Measurements from ENCODE around the gene ASPSCR1. TPM values are rescaled to one million over a fixed set of nuclear protein-coding genes. Genes with fewer than 3 reads are reported as not detected.

Gene ASPSCR1
- total and polyA plus RNA-seq, 12 donors = 10.2 to 177 (median 27.6) TPM

DNA sequence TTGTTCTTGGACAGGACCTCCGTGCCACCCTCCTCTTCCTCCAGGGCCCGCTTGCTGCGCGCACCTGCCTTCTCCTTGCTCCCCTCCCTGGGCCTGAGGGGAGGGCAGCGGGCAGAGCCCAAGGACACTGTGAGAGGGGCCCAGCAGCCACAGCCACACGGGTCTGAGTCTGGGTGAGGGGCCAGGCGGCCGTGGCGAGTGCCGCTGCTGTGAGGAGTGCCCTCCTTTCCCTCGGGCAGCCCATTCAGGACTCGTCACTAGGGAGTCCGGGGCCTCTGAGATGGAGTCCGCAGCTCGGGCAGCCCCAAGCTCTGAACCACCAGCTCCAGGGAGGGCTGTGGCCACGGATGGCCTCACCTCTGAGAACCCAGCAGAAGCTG is 82.6 kb downstream of the ASPSCR1 start:
- no peak for TF ChIP-seq POLR2A (IDR thresholded peaks at IDR 0.05)
- TF ChIP-seq, protein P1, sequence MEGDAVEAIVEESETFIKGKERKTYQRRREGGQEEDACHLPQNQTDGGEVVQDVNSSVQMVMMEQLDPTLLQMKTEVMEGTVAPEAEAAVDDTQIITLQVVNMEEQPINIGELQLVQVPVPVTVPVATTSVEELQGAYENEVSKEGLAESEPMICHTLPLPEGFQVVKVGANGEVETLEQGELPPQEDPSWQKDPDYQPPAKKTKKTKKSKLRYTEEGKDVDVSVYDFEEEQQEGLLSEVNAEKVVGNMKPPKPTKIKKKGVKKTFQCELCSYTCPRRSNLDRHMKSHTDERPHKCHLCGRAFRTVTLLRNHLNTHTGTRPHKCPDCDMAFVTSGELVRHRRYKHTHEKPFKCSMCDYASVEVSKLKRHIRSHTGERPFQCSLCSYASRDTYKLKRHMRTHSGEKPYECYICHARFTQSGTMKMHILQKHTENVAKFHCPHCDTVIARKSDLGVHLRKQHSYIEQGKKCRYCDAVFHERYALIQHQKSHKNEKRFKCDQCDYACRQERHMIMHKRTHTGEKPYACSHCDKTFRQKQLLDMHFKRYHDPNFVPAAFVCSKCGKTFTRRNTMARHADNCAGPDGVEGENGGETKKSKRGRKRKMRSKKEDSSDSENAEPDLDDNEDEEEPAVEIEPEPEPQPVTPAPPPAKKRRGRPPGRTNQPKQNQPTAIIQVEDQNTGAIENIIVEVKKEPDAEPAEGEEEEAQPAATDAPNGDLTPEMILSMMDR (IDR thresholded peaks at IDR 0.05) = no peak
- Histone ChIP-seq H3K27ac (no peak overlapping the region), H3K27me3 (no peaks in the 10 kb centered on the region), H3K4me3 (no peak overlapping the region), H3K9me3 (replicated peaks in 1 of 3) (no peaks in the 10 kb centered on the region), H3K4me1 (replicated peaks in 1 of 2) (peaks cover 17 to 23% of the 10 kb centered on the region in 2 donors), H3K36me3 (replicated peaks in 1 of 2) (peaks cover 0 to 75% of the 10 kb centered on the region in 2 donors)
- WGBS, 4 donors = 79 to 88% (median 82%) methylated on average over 7 to 16 of the region's 16 CpGs
- intact Hi-C loops (cut with DNase I) = no loop called here
- DNase-seq = peak in 1 of 7 donors; percentile 3

DNA sequence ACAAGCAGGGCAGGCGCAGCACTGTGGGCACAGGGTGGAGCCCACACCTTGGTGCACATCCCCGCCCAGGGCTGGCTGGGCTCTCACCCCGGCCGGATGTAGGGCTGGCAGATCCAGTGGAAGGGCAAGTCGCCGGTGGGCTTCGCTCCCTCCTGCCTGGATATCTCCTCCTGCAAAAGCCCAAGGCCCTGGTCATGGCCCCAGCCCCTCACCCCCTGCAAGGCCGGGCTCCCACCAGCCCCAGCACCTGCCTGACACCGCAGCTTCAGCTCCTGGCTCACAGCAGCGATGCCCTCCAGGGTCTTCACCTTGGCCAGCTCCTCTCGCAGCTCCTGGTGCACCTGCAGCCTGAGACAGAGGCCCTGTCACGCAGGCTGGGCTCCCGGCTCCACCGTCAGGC is 83.2 kb downstream of the ASPSCR1 start:
- Histone ChIP-seq H3K4me1 (replicated peaks in 1 of 2) (peaks cover 18 to 24% of the 10 kb centered on the region in 2 donors), H3K36me3 (replicated peaks in 1 of 2) (peaks cover 0 to 69% of the 10 kb centered on the region in 2 donors), H3K27me3 (no peaks in the 10 kb centered on the region), H3K9me3 (replicated peaks in 1 of 3) (no peaks in the 10 kb centered on the region), H3K4me3 (no peak overlapping the region), H3K27ac (no peak overlapping the region)
- 77 to 88% (median 86%) methylated on average over 7 to 14 of the region's 14 CpGs for WGBS, 4 donors
- no peak for TF ChIP-seq POLR2A (IDR thresholded peaks at IDR 0.05)
- TF ChIP-seq, protein P1 (IDR thresholded peaks at IDR 0.05) = no peak
- peak in 1 of 7 donors; percentile 4 for DNase-seq
- intact Hi-C loops (cut with DNase I) = no loop called here

DNA sequence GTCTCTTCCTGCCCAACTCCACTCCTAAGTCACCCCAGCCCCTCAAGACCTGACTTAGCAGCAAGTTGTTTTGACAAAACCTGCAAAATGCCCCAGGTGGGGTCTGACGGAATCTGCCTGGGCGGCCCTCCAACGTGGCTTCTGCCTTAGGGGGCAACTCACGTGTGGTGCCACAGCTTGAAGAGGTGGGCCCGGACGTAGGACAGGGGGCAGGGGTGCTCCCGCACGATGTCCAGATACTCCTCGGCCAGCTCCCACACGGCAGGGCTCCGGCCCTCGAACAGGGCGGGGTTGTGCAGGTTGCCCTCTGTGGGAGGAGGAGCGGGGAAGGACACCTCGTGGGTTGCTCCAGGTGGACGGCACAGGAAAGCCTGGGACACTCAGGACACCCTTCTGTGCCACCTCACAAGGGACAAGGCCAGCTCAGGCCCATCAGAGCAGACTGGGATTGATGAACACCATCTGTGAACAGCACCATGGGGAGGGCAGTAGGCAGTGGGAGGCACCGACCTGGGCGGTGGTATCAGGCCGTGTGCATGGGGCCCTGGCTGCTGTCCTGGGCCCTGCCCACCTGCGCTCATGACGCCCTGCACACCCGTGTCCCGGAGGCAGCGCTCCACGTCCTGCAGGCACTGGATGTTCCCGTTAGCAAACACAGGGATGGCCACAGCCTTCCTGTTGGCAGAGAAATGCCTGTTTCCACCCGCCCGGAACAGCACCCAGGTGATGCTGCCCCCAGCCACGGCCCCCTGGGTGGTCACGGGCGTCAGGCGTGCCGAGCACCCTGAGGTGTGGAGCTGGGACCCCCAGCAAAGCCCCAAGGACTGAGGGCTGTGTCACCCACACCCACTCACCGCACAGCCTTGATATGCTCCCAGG is 83.9 kb downstream of the ASPSCR1 start:
- no peak overlapping the region for H3K4me3 ChIP-seq
- 88 to 89% (median 88%) methylated on average over 23 to 34 of the region's 34 CpGs; no CpG with 5 or more reads in 1 of the 4 donors for WGBS, 4 donors
- TF ChIP-seq, protein P1 (IDR thresholded peaks at IDR 0.05) = no peak
- TF ChIP-seq POLR2A (IDR thresholded peaks at IDR 0.05) = no peak
- DNase-seq = no peak
- H3K27me3 ChIP-seq = no peaks in the 10 kb centered on the region
- H3K27ac ChIP-seq = no peak overlapping the region
- no peaks in the 10 kb centered on the region for H3K9me3 ChIP-seq (replicated peaks in 1 of 3)
- peaks cover 0 to 62% of the 10 kb centered on the region in 2 donors for H3K36me3 ChIP-seq (replicated peaks in 1 of 2)
- peaks cover 23 to 30% of the 10 kb centered on the region in 2 donors for H3K4me1 ChIP-seq (replicated peaks in 1 of 2)
- intact Hi-C loops (cut with DNase I) = no loop called here

DNA sequence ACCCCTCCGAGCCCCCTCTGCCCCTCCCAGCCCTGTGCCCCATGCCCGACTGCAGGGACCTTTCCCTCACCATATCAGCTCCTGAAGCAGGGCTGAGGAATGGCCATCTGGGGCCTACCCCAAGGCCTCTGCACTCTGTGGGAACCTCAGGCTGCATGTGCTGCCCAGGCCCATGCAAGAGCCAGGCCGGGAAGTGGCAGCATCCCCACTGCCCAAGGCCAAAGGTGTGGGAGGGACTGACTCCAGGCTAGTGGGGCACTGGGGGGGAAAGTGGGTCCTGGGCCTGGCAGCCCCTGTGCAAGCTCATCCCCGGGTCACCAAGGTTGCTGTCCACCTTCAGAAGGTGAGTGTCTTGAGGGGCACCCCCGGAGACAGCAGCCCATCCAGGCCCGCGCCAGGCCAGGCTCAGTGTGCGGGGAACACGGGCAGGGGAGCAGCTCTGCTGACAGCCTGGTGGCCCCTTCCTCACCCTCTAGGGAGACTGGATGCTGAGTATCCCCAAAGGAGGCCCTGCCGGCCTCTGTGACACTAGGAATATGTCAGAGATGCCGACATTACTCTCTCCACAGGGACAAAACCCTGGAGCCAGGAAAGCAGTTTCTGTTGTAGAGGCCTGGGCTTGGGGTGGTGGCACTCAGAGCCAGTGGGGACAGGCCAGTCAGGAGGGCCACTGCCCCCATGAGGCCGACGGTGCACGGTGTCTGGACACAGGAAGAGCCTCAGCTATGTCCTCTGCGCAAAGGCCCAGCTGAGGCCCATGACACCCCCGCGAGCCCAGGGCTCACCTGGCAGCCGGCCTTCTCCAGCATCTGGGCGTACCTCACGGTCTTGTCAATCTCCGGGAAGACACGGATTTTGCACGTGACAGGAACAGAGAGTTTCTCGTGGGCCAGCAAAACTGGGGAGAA is 84.9 kb downstream of the ASPSCR1 start:
- Histone ChIP-seq H3K27me3 (no peaks in the 10 kb centered on the region), H3K9me3 (replicated peaks in 1 of 3) (no peaks in the 10 kb centered on the region), H3K4me3 (no peak overlapping the region), H3K4me1 (replicated peaks in 1 of 2) (peaks cover 18 to 24% of the 10 kb centered on the region in 2 donors), H3K36me3 (replicated peaks in 1 of 2) (peaks cover 0 to 51% of the 10 kb centered on the region in 2 donors), H3K27ac (no peak overlapping the region)
- intact Hi-C loops (cut with DNase I) = no loop called here
- TF ChIP-seq, protein P1 (IDR thresholded peaks at IDR 0.05) = no peak
- no peak for TF ChIP-seq POLR2A (IDR thresholded peaks at IDR 0.05)
- 71 to 86% (median 76%) methylated on average over 9 to 24 of the region's 24 CpGs for WGBS, 4 donors
- no peak for DNase-seq
